Hepatocyte (in vitro differentiated cells): ENCODE data around the gene TRRAP. TPM values are rescaled to one million over a fixed set of nuclear protein-coding genes. Genes with fewer than 3 reads are reported as not detected.

Source experiments
- DNase-seq: peaks from one replicate; pipeline ENCODE4 v3.0.0-alpha.2; 2016; ENCODE audit warnings: low spot score
- H2AFZ ChIP-seq: fragments of 200-600 bp; sonication (generic); 2 replicates; pipeline ENCODE4 v1.6.0; 2016; ENCODE audit warnings: antibody characterized with exemption, mild to moderate bottlenecking
- H3K27ac ChIP-seq: fragments of 200-600 bp; sonication (generic); 2 replicates; pipeline ENCODE4 v1.5.1; 2016; ENCODE audit warnings: mild to moderate bottlenecking
- H3K27me3 ChIP-seq: fragments of 200-600 bp; sonication (generic); 2 replicates; pipeline ENCODE4 v1.6.1; 2016
- H3K36me3 ChIP-seq: fragments of 200-600 bp; sonication (generic); replicated peaks from 2 replicates; pipeline ENCODE4 v1.5.1; 2016; ENCODE audit warnings: low read depth; ENCODE audit not compliant: insufficient read depth
- H3K4me1 ChIP-seq: fragments of 200-600 bp; sonication (generic); 2 replicates; pipeline ENCODE4 v1.5.1; 2016; ENCODE audit warnings: mild to moderate bottlenecking, moderate library complexity; ENCODE audit not compliant: insufficient read depth
- H3K4me2 ChIP-seq: fragments of 200-600 bp; sonication (generic); 2 replicates; pipeline ENCODE4 v1.6.0; 2016
- H3K4me3 ChIP-seq: fragments of 200-600 bp; sonication (generic); 2 replicates; pipeline ENCODE4 v1.5.1; 2016; ENCODE audit warnings: mild to moderate bottlenecking
- H3K79me2 ChIP-seq: fragments of 200-600 bp; sonication (generic); 2 replicates; pipeline ENCODE4 v1.6.0; 2017; ENCODE audit warnings: mild to moderate bottlenecking
- H3K9me2 ChIP-seq: fragments of 200-600 bp; sonication (generic); replicated peaks from 2 replicates; pipeline ENCODE4 v1.6.0; 2017; ENCODE audit warnings: mild to moderate bottlenecking; ENCODE audit not compliant: insufficient read depth
- H3K9me3 ChIP-seq: fragments of 200-600 bp; sonication (generic); 2 replicates; pipeline ENCODE4 v1.5.1; 2016; ENCODE audit warnings: low read depth, mild to moderate bottlenecking
- H4K20me1 ChIP-seq: fragments of 200-600 bp; sonication (generic); 2 replicates; pipeline ENCODE4 v1.6.0; 2016; ENCODE audit warnings: mild to moderate bottlenecking; ENCODE audit not compliant: insufficient read depth, poor library complexity, severe bottlenecking
- EZH2 ChIP-seq: fragments of 200-600 bp; sonication (generic); IDR thresholded peaks from 2 replicates; pipeline ENCODE4 v1.6.1; 2016; ENCODE audit warnings: antibody characterized with exemption, mild to moderate bottlenecking, borderline replicate concordance
- EZH2phosphoT487 ChIP-seq: fragments of 200-600 bp; sonication (generic); IDR thresholded peaks from one replicate; pipeline ENCODE4 v1.6.1; 2018; ENCODE audit warnings: antibody characterized with exemption, mild to moderate bottlenecking, low read depth, moderate library complexity; ENCODE audit not compliant: unreplicated experiment, severe bottlenecking
- WGBS: methylation state at CpG from one replicate; pipeline ENCODE4 v1.1.6; 2016; ENCODE audit warnings: low lambda C conversion rate; ENCODE audit errors: missing lambda C conversion rate; 5-methylcytosine and 5-hydroxymethylcytosine counted together
- polyA plus RNA-seq: library from polyadenylated mRNA; unstranded; fragments of >200 nt; fragmentation: Nextera tagmentation; extraction: Ambion mirVana; gene quantifications from 2 replicates; pipeline ENCODE4 v1.2.1, GENCODE V29; 2016
- total RNA-seq: library from RNA; depleted of rRNA; stranded (reverse); fragments of >200 nt; gene quantifications from 2 replicates; pipeline ENCODE4 v1.2.3, GENCODE V29; 2014
- TF ChIP-seq, protein P1 (sequence below): fragments of 200-600 bp; sonication (generic); IDR thresholded peaks from 2 replicates; pipeline ENCODE4 v1.5.1; 2016; ENCODE audit warnings: antibody characterized with exemption, mild to moderate bottlenecking; ENCODE audit not compliant: poor library complexity

The TRRAP gene
- total and polyA plus RNA-seq, 2 experiments from 2014 or later = 6.1 to 25.1 TPM

DNA sequence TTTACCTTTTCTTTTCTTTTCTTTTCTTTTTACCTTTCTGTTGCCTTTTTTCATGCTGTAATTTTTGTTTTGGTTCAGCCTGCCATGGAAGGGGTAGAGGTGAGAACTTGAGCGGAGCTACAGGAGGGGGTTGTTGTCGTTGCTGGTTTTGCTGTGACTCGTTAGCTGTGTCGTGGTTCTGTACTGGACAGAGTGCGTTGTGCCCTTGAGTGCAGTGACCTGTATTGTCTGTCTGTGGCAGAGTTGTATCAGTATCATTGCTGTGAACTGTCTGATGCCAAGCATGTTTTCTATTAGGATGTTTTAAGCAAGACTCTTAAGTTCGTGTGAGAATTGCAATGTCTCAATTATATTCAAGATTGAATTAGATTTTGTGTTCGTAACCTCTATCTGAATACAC, 67.5 kb downstream of the TRRAP start:
- TF ChIP-seq EZH2phosphoT487 = no peak
- TF ChIP-seq EZH2 = no peak
- TF ChIP-seq, protein P1, sequence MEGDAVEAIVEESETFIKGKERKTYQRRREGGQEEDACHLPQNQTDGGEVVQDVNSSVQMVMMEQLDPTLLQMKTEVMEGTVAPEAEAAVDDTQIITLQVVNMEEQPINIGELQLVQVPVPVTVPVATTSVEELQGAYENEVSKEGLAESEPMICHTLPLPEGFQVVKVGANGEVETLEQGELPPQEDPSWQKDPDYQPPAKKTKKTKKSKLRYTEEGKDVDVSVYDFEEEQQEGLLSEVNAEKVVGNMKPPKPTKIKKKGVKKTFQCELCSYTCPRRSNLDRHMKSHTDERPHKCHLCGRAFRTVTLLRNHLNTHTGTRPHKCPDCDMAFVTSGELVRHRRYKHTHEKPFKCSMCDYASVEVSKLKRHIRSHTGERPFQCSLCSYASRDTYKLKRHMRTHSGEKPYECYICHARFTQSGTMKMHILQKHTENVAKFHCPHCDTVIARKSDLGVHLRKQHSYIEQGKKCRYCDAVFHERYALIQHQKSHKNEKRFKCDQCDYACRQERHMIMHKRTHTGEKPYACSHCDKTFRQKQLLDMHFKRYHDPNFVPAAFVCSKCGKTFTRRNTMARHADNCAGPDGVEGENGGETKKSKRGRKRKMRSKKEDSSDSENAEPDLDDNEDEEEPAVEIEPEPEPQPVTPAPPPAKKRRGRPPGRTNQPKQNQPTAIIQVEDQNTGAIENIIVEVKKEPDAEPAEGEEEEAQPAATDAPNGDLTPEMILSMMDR = no peak
- no peak overlapping the region for H3K27ac ChIP-seq
- no peaks in the 10 kb centered on the region for H3K4me1 ChIP-seq
- WGBS = 92% methylated on average over 7 of the region's 7 CpGs
- no peaks in the 10 kb centered on the region for H3K9me2 ChIP-seq
- H3K4me3 ChIP-seq = no peak overlapping the region
- DNase-seq = no peak
- no peak overlapping the region for H2AFZ ChIP-seq
- H3K27me3 ChIP-seq = no peaks in the 10 kb centered on the region
- no peaks in the 10 kb centered on the region for H3K9me3 ChIP-seq
- peaks cover 4% of the 10 kb centered on the region for H3K79me2 ChIP-seq
- no peaks in the 10 kb centered on the region for H4K20me1 ChIP-seq
- no peak overlapping the region for H3K4me2 ChIP-seq
- no peaks in the 10 kb centered on the region for H3K36me3 ChIP-seq

DNA sequence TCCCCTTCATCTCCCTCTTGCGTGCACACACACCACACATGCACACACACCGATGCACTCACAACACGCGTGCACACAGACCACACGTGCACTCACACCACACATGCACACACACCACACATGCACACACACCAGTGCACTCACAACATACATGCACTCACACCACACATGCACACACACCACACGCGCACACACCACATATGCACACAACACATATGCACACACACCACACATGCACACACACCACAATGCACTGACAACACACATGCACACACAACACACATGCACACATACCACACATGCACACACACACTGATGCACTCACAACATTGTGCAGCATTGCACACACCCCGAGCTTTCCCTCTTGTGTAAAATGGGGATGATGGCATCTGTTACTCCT, 68.1 kb downstream of the TRRAP start:
- Histone ChIP-seq H3K27ac (no peak overlapping the region), H3K79me2 (peaks cover 4% of the 10 kb centered on the region), H4K20me1 (no peaks in the 10 kb centered on the region), H2AFZ (no peak overlapping the region), H3K9me2 (no peaks in the 10 kb centered on the region), H3K9me3 (no peaks in the 10 kb centered on the region), H3K4me2 (no peak overlapping the region), H3K27me3 (no peaks in the 10 kb centered on the region), H3K36me3 (no peaks in the 10 kb centered on the region), H3K4me1 (no peaks in the 10 kb centered on the region), H3K4me3 (no peak overlapping the region)
- DNase-seq = no peak
- 95% methylated on average over 8 of the region's 8 CpGs for WGBS
- TF ChIP-seq, protein P1 = no peak
- no peak for TF ChIP-seq EZH2phosphoT487
- TF ChIP-seq EZH2 = no peak

DNA sequence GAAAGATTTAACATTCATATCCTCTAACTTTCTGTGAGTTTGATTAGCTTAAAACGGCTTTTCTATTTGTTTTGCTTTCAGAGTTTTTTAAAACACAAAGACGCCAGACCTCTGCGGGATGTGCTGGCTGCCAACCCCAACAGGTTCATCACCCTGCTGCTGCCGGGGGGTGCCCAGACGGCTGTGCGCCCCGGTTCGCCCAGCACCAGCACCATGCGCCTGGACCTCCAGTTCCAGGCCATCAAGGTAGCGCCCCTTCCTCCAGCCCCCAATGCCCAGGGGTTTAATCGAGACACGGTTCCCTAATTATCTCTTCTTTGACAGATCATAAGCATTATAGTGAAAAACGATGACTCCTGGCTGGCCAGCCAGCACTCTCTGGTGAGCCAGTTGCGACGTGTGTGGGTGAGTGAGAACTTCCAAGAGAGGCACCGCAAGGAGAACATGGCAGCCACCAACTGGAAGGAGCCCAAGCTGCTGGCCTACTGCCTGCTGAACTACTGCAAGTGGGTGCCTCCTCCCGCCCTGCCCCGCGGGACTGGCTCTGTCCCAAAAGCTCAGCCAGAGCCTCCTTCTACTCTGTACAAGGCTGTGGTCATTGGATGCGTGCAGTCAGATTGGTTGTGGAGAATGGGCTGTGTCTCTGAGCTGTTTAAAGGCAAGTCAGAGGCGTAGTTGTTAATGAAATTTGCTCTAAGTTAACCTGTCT, 71.2 kb downstream of the TRRAP start:
- TF ChIP-seq EZH2phosphoT487 (no peak), EZH2 (no peak)
- TF ChIP-seq, protein P1 = no peak
- no peaks in the 10 kb centered on the region for H3K4me1 ChIP-seq
- H3K27me3 ChIP-seq = no peaks in the 10 kb centered on the region
- H3K36me3 ChIP-seq = peaks cover 3% of the 10 kb centered on the region
- no peaks in the 10 kb centered on the region for H4K20me1 ChIP-seq
- no peaks in the 10 kb centered on the region for H3K9me3 ChIP-seq
- peaks cover 4% of the 10 kb centered on the region for H3K79me2 ChIP-seq
- no peak for DNase-seq
- 96% methylated on average over 21 of the region's 21 CpGs for WGBS
- H3K4me2 ChIP-seq = no peak overlapping the region
- no peak overlapping the region for H2AFZ ChIP-seq
- H3K4me3 ChIP-seq = no peak overlapping the region
- H3K27ac ChIP-seq = no peak overlapping the region
- H3K9me2 ChIP-seq = no peaks in the 10 kb centered on the region
